ENCODE data around the gene SPP2. TPM values are rescaled to one million over a fixed set of nuclear protein-coding genes. Genes with fewer than 3 reads are reported as not detected.

SPP2 gene
- total and polyA plus RNA-seq, 2 of the 8 experiments (the other 6 are each of a cell fraction or from before 2014, with no cell fraction given) = not detected

- H3K79me1 ChIP-seq (ENCODE audit: low read depth, low read length) = no peaks in the 10 kb centered on the region
- H2BK20ac ChIP-seq (ENCODE audit: low read length) = no peak overlapping the region
- ChIA-PET POLR2A (ENCODE audit: partially characterized antibody) (no interaction called here), CTCF (ENCODE audit: partially characterized antibody) (no interaction called here)
- peaks cover 6 to 15% of the 10 kb centered on the region in 2 experiments; a peak in 2 of 4 replicates for H3K9me3 ChIP-seq (ENCODE audit: insufficient read depth in 2 of 2, low read depth in 1 of 2, low read length in 1 of 2)
- H4K91ac ChIP-seq (replicated peaks; ENCODE audit: insufficient read length, low read length) = no peak overlapping the region
- no peak overlapping the region for H2AK5ac ChIP-seq (ENCODE audit: low read depth, low read length)
- no peaks in the 10 kb centered on the region for H3K4me1 ChIP-seq (replicated peaks in 1 of 4; ENCODE audit: control insufficient read depth in 3 of 4, insufficient read depth in 4 of 4, low read length in 3 of 4)
- no peak overlapping the region for H3K18ac ChIP-seq (ENCODE audit: extremely low read depth, low read length)
- H3K23me2 ChIP-seq (ENCODE audit: low read depth, low read length) = no peaks in the 10 kb centered on the region
- no peak for FAIRE-seq
- DNase-seq (ENCODE audit: low read depth in 1 of 2, low spot score in 2 of 2) = no peak
- no peak overlapping the region for H3K23ac ChIP-seq (ENCODE audit: insufficient read length)
- no peaks in the 10 kb centered on the region for H3K27me3 ChIP-seq (replicated peaks in 1 of 4; ENCODE audit: control insufficient read depth in 3 of 4, extremely low read depth in 1 of 4, insufficient read depth in 3 of 4, low read length in 3 of 4)
- H2BK120ac ChIP-seq (replicated peaks; ENCODE audit: low read depth, low read length) = no peak overlapping the region
- H3K9ac ChIP-seq (replicated peaks in 1 of 4; ENCODE audit: extremely low read depth in 1 of 4, low read depth in 3 of 4, low read length in 3 of 4) = no peak overlapping the region
- no peak overlapping the region for H2AFZ ChIP-seq (ENCODE audit: low read length)
- 100% methylated on average over 4 of the region's 4 CpGs; no CpG with 5 or more reads in 1 of the 2 experiments for whole genome bisulfite sequencing, 2 experiments (ENCODE audit: extremely low coverage in 1 of 2, insufficient coverage in 1 of 2, insufficient read length in 1 of 2, insufficient replicate concordance in 2 of 2, low coverage in 1 of 2, low lambda C conversion rate in 2 of 2, missing lambda C conversion rate in 1 of 2)
- H3K56ac ChIP-seq (replicated peaks; ENCODE audit: insufficient read length, low read depth, low read length) = no peak overlapping the region
- no peak overlapping the region for H4K5ac ChIP-seq (ENCODE audit: insufficient read length, low read depth, low read length)
- H3K4me3 ChIP-seq (ENCODE audit: extremely low read depth in 1 of 4, insufficient read depth in 2 of 4, low read depth in 3 of 4, low read length in 4 of 4) = no peak overlapping the region
- H3K36me3 ChIP-seq (ENCODE audit: control insufficient read depth in 2 of 4, insufficient read depth in 4 of 4, low read length in 3 of 4) = no peaks in the 10 kb centered on the region
- no peak overlapping the region for H3K4me2 ChIP-seq (ENCODE audit: insufficient read depth in 1 of 2, low read depth in 2 of 2, low read length in 2 of 2)
- no peak overlapping the region for H4K8ac ChIP-seq (ENCODE audit: extremely low read depth, insufficient read depth, low read length)
- no peak overlapping the region for H2BK5ac ChIP-seq (ENCODE audit: low read depth, low read length)
- H2BK15ac ChIP-seq (ENCODE audit: low read length) = no peak overlapping the region
- no peaks in the 10 kb centered on the region for H4K20me1 ChIP-seq (replicated peaks in 1 of 2; ENCODE audit: control insufficient read depth in 1 of 2, insufficient read depth in 2 of 2, low read length in 2 of 2)
- no peak overlapping the region for H3K27ac ChIP-seq (ENCODE audit: low read depth, low read length)
- no peak overlapping the region for H3K14ac ChIP-seq (ENCODE audit: insufficient read length)
- TF ChIP-seq TCF12 (IDR thresholded peaks at IDR 0.05; ENCODE audit: low read depth, low read length) = no peak
- H3K4ac ChIP-seq (replicated peaks; ENCODE audit: insufficient read length, low read depth, low read length) = no peak overlapping the region
- no peak overlapping the region for H2BK12ac ChIP-seq (ENCODE audit: low read depth, low read length)
- no peaks in the 10 kb centered on the region for H3K79me2 ChIP-seq (ENCODE audit: control insufficient read depth in 1 of 2, insufficient read depth in 2 of 2, low read length in 2 of 2)
Observed at GRCh38 chr2:234019896-234020295, 30.6 kb upstream of the SPP2 start.

All from H1 (cell line).